ENCODE data around the gene GNG13.
"Not testable (repeated sequence)": the region's sequence is repeated elsewhere in the genome, so short reads cannot be mapped to it uniquely, and the experiment has no call there.

Gene GNG13

DNA sequence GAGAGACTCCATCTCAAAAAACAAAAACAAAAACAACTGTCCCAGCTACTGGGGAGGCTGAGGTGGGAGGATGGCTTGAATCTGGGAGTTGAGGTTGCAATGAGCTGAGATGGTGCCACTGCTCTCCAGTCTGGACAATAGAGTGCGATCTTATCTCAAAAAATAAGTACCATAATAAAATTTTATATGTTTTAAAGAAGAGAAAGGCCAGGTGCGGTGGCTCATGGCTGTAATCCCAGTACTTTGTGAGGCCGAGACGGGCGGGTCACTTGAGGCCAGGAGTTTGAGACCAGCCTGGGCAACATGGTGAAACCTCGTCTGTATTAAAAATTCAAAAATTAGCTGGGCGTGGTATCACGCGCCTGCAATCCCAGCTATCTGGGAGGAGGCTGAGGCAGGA is 23.7 kb downstream of the GNG13 start:
- no peak for DNase-seq (ENCODE audit: low spot score)
- TF ChIP-seq, protein P1, sequence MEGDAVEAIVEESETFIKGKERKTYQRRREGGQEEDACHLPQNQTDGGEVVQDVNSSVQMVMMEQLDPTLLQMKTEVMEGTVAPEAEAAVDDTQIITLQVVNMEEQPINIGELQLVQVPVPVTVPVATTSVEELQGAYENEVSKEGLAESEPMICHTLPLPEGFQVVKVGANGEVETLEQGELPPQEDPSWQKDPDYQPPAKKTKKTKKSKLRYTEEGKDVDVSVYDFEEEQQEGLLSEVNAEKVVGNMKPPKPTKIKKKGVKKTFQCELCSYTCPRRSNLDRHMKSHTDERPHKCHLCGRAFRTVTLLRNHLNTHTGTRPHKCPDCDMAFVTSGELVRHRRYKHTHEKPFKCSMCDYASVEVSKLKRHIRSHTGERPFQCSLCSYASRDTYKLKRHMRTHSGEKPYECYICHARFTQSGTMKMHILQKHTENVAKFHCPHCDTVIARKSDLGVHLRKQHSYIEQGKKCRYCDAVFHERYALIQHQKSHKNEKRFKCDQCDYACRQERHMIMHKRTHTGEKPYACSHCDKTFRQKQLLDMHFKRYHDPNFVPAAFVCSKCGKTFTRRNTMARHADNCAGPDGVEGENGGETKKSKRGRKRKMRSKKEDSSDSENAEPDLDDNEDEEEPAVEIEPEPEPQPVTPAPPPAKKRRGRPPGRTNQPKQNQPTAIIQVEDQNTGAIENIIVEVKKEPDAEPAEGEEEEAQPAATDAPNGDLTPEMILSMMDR (IDR thresholded peaks at IDR 0.05) = no peak

DNA sequence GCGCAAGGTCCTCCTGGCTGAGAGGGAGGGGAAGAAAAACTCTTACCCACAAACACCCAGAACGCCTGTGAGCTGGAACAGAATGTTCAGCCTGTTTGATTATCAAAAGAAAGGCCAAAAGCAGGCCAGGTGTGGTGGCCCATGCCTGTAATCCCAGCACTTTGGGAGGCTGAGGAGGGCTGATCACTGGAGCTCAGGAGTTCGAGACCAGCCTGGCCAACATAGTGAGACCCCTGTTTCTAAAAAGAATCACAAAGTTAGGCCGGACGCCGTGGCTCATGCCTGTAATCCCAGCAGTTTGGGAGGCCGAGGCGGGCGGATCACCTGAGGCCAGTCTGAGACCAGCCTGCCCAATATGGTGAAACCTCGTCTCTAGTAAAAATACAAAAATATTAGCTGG is 24.2 kb downstream of the GNG13 start:
- H3K27ac ChIP-seq; H3K4me3 ChIP-seq; DNase-seq (ENCODE audit: low spot score): not testable (repeated sequence)

More for the DNA sequence above, 23.7 kb downstream of the GNG13 start:
- Histone ChIP-seq H3K4me3 (no peak overlapping the region), H3K27ac (no peak overlapping the region)

DNA sequence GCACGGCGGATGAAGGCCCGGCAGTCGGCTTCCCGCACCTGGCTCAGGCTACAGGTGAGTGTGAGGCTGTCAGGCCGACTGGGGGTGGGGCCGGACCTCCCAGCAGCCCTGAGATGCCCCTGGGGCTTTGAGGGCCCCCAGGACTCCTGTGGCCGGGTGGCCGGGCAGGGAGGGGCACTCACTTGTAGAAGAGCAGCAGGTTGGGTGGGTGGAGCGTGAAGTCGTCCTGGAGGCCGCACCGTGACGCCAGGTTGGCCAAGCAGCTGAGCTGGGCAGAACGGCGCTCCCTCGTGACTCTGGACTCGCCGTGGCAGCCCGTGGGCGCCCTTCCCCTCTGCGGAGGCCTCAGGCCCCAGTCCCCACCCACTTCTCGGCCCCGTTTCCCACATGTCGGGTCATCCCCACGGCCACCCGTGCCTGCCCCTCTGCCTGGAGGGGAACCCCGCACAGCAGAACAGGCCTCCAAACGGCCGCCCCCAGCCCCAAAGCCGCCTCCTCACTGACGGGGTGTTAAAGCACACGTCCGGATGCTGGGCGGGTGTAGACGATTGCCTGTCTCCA is 25.2 kb downstream of the GNG13 start:
- no peak overlapping the region for H3K4me3 ChIP-seq
- no peak overlapping the region for H3K27ac ChIP-seq
- TF ChIP-seq, protein P1 (IDR thresholded peaks at IDR 0.05) = no peak
- no peak for DNase-seq (ENCODE audit: low spot score)

DNA sequence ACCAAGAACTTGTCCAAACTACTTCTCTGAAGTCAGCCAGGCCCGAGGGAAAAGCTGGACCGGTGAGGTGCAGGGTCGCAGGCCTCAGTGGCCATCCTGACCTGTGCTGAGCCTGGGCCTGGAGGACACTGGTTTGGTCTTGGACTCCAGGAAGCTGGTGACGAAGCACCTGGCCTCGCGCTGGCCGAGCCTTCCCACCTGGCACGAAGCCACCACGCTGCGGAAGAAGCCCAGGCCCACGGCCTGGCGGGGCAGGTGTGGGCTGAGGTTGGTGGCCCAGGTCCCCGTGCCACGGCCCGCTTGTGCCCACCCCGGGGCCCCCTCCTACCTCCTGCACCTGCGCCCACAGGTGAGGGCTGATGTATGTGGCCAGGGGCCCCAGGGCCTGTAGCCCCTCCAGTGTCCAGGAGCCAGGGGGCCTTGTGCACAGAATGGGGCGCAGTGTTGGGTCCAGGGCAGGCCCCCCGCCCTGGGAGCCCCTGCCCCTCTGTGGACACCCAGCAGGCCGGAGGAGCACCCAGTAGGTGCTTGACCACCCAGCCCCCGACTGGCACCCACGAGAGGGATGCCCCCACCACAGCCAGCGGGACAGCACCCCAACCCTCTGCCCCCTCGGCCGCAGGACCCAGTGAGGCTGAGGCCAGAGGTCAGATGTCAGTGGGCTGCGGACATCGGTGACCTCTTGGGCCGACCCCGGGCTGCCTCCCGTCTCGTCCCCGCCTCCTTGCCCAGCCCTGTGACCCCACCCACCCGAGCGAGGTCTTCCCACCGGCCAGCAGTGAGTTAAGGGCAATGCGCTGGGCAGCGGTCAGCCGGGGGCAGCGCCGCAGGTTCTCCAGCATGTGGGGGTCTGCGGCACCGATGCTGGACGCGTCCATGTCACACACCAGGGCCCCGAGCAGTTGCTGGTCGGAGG is 26.2 kb downstream of the GNG13 start:
- no peak for DNase-seq (ENCODE audit: low spot score)
- no peak overlapping the region for H3K4me3 ChIP-seq

DNA sequence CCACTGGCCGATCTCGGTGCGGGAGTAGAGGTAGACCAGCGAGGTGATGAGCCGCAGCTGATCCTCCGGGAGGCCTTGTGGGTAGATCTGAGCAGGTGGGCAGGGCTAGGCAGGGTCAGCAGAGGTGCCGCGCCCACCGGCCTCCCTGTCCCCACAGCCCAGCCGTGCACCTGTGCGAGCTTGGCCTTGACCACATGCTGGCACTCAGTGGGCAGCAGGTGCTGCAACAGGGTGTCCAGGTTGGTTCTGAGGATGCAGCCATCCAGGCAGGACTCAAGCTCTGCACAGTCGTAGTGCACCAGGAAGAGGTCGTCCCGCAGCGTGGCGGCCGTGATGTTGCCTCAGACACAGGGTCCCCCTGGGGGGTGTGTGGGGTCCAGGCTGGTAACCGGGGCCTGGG is 27.6 kb downstream of the GNG13 start:
- DNase-seq (ENCODE audit: low spot score) = no peak
- TF ChIP-seq, protein P1 (IDR thresholded peaks at IDR 0.05) = no peak
- H3K4me3 ChIP-seq = no peak overlapping the region

More for the DNA sequence above, 26.2 kb downstream of the GNG13 start:
- TF ChIP-seq, protein P1 (IDR thresholded peaks at IDR 0.05) = no peak
- H3K27ac ChIP-seq = no peak overlapping the region

DNA sequence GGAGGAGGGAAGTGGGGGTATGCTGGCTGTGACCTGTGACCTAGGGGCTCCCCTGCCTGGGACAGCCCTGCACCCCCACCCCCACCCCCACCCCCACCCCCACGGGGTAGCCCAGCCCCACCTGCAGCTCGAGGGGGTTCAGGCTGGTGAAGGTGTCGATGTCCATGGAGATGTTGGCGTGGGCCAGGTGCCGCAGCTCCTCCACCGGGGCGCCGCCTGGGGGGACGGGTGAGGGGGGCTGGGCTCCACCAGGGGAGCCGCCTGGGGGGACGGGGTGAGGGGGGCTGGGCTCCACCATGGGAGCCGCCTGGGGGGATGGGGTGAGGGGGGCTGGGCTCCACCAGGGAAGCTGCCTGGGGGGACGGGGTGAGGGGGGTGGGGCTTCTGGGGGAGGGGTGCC is 30.1 kb downstream of the GNG13 start:
- Histone ChIP-seq H3K27ac (no peak overlapping the region), H3K4me3 (no peak overlapping the region)
- TF ChIP-seq, protein P1 (IDR thresholded peaks at IDR 0.05) = no peak
- DNase-seq (ENCODE audit: low spot score) = no peak

More for the DNA sequence above, 27.6 kb downstream of the GNG13 start:
- no peak overlapping the region for H3K27ac ChIP-seq

DNA sequence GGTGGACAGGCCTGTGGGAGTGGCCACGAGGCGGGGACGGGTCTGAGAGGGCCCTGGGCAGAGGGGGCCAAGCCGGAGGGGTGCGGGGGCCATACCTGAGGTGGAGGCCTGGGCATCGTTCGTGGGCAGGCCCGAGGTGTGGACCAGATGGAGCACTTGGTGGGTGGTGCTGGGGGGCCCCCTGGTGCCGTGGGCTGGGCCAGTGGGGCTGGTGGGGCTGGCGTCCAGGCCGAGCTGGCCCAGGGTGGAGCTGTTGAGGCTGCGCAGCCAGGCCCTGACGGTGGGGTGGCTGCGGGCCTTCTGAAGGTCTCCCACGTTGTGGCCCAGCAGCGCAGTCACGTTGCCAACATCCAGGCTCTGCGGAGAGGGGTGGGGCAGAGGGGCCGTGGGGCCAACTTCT is 30.6 kb downstream of the GNG13 start:
- TF ChIP-seq, protein P1 (IDR thresholded peaks at IDR 0.05) = no peak
- no peak overlapping the region for H3K4me3 ChIP-seq
- no peak for DNase-seq (ENCODE audit: low spot score)
- H3K27ac ChIP-seq = no peak overlapping the region

All from coronary artery (tissue), 2 donors.